Measurements from ENCODE around the gene ACBD4.

ACBD4 gene

DNA sequence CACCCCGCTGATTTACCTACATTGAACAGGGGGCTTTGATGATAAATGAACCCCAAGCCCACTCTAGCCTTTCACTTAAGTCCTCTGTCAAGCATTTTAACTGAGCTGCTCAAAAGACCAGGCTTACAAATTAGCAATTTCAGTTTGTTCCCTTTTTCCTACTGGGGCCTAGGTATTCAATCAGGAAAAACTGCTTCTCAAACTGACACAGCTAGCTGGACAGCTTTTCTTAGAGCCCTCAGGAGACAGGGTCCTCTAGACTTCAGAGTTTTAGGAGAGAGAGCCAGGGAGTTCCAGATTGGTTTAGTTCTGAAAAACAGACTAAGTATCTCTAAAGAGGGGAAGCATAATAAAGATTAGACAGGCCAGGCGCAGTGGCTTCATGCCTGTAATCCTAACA is 20.0 kb downstream of the ACBD4 start:
- DNase-seq (ENCODE audit: low read depth), result no peak

DNA sequence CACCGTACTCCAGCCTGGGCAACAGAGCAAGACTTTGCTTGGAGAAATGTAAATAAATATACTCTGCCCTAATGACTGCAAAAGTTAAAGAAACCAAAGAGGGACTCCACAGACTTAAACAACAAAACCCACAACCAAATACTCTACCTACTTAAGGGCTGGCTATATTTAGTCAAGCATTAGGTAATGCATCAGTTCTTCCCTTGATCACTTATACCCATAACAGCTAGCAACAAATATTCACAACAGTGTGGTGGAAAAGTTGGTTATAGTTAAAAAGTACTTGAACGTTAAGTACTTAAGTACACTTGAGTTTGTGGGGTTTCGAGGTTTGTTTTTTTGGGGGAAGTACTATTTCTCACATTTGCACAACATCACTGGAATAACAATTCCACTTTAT is 20.8 kb downstream of the ACBD4 start:
- DNase-seq (ENCODE audit: low read depth), result no peak

DNA sequence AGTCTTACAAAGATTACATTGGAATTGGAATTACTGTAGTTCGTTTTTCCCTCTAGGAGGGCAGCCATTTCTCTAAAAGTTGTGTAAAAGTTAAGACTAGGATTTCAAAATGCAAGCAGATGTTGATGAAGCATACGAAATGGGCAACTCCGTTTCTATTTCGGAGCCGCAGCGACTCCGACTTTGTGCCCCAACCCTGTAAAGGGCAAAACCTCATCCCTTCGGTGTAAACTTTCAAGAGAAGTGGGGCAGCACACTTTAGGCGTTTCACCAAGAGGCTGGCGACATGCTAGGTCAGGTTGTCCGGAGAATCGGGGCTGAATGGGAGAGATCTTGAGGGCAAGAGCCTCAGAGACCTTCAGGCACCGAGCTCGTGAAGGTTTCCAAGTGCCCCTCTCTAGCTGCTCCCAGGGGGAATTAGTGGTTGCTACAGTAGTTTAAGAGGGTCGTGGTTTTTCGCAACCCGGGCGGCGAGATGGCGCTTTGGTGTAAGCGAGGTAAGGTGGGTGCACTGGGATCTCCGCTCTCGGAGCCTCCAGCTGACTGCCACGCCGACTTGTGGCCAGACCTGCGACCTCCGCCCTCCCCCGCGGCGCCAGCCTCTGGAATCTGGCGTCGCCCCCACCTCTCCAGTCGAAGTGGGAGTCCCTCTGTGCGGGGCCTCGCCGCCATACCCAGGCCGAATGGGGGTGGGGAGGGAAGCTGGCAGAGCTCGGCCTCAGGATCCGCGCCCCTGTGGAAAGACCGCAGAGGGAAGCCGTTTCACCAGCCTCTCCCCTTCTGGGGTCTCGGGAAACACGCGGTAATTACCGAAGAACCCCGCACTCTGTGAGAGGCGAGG is 25.2 kb downstream of the ACBD4 start:
- DNase-seq (ENCODE audit: low read depth), result peak; percentile 49

- peak; percentile 96 for DNase-seq (ENCODE audit: low read depth)
Observed at GRCh38 chr17:45161288-45162024, 26.0 kb downstream of the ACBD4 start, which contains the start of gene HEXIM2. HEXIM2 (plus strand) TSS chr17:45161875; CDS start chr17:45162794, 919 bp downstream.

GRCh38 chr17:45162025-45162687 is 26.7 kb downstream of the ACBD4 start:
- DNase-seq (ENCODE audit: low read depth), result no peak

- DNase-seq (ENCODE audit: low read depth), result no peak
Observed at GRCh38 chr17:45164734-45165269, 29.3 kb downstream of the ACBD4 start.

DNA sequence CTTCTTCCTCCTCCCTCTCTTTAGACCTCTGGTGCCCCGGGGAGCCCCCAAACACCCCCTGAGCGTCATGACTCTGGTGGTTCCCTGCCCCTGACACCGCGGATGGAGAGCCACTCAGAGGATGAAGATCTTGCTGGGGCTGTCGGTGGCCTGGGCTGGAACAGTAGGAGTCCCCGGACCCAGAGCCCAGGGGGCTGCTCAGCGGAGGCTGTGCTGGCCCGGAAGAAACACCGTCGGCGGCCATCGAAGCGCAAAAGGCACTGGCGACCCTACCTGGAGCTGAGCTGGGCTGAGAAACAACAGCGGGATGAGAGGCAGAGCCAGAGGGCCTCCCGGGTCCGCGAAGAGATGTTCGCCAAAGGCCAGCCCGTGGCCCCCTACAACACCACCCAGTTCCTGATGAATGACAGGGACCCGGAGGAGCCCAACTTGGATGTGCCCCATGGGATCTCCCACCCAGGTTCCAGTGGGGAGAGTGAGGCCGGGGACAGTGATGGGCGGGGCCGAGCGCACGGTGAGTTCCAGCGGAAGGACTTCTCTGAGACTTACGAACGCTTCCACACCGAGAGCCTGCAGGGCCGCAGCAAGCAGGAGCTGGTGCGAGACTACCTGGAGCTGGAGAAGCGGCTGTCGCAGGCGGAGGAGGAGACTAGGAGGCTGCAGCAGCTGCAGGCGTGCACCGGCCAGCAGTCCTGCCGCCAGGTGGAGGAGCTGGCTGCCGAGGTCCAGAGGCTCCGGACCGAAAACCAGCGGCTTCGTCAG is 33.7 kb downstream of the ACBD4 start:
- DNase-seq (ENCODE audit: low read depth), result no peak

DNA sequence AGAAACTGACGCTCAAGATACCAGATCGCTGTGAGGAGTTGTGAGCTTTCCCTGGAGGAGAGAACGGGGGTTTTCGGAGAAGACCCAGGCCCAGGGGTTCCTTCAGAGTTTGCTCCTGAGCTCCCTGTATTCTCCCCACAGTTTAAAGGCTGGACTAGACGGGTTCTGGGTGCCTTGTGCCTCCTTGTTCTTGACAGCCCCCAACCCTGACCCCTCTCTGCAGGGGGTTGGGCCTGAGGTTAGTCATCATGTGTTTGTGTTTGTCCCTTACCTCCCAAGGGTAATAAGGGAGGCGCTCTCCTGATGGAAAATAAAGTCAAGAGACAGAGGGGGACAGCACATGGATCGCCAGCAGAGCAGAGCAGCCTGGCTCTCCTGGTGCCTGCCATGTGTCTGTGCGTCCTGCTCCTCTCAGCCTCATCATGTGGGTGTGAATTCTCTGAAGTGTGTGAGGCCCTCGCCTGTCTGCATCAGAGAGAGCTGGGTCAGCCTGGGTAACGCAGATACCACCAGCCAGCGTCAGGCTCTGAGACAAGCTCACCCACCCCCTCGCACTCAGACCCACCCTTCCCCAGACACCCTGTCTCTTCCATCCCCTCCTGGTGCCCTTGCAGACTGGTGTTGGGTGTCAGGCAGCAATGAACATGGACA is 34.9 kb downstream of the ACBD4 start:
- no peak for DNase-seq (ENCODE audit: low read depth)

GRCh38 chr17:45170931-45171337 is 35.4 kb downstream of the ACBD4 start:
- no peak for DNase-seq (ENCODE audit: low read depth)

GRCh38 chr17:45171338-45172231 is 36.1 kb downstream of the ACBD4 start:
- DNase-seq (ENCODE audit: low read depth), result no peak

DNA sequence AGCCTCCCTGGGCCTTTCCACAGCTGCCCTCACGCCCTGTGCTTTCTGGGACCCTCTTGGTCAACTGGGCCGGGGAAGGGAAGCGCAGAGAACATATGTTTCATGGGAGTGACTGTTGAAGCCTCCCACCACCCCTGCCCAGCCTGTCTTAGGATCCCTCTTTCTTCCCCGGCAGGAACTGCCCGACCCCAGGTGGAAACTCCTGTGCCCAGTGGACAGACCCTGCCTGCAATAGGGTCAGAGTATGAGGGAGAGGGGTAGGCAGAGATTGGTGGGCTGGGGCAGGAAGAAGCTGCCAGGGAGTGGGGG is 36.7 kb downstream of the ACBD4 start:
- DNase-seq (ENCODE audit: low read depth), result no peak

DNA sequence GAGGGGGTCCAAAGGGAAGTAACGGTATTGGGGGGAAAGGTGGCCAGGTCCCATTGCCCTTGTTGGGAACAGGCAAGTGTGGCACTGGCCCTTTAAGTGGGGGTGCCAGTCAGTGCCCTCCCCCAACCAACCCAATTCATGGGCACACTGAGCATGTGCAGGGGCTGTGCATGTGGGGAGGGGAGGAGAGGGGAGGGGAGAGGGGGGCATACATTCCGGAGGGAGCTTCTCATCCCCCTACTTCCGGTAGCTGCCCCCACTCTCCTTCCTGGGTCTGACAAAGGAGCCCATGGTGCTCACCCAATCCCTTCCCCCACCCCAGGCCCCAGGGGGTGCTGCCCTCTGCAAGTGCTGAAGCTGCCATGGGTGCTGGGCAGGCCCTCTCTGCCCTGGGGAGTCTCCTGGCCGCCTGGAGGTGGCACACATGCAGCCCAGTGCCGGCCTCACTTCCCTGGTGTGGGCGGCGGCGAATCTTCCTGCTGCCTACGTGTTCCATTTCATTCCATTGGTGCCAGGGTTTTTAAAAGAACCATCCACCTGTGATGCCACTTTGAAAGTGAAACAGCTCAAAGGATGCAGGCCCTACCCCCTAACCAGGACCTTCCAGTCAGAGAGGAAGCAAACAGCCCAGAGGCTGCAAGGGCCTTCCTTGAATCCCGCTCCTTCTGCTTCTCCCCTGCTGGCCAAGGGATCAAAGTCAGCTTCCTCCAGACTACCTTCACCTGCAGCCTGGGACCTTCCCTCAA is 37.2 kb downstream of the ACBD4 start:
- DNase-seq (ENCODE audit: low read depth), result no peak

GRCh38 chr17:45175759-45176115 is 40.2 kb downstream of the ACBD4 start:
- DNase-seq (ENCODE audit: low read depth), result no peak

GRCh38 chr17:45177563-45177962 is 42.1 kb downstream of the ACBD4 start:
- no peak for DNase-seq (ENCODE audit: low read depth)

DNA sequence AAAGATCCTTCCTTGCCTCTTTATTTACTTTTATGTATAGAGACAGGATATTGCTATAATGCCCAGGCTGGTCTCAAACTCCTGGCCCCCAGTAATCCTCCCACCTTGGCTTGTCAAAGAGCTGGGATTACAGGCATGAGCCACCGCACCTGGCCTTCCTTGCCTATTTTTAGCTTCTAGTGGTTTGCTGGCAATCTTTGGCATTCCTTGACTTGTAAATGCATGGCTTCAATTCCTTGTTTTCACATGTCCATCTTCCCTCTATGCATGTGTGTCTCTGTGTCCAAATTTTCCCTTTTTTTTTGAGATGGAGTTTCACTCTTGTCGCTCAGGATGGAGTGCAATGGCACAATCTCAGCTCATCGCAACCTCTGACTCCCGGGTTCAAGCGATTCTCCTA is 48.7 kb downstream of the ACBD4 start:
- no peak for DNase-seq (ENCODE audit: low read depth)

DNA sequence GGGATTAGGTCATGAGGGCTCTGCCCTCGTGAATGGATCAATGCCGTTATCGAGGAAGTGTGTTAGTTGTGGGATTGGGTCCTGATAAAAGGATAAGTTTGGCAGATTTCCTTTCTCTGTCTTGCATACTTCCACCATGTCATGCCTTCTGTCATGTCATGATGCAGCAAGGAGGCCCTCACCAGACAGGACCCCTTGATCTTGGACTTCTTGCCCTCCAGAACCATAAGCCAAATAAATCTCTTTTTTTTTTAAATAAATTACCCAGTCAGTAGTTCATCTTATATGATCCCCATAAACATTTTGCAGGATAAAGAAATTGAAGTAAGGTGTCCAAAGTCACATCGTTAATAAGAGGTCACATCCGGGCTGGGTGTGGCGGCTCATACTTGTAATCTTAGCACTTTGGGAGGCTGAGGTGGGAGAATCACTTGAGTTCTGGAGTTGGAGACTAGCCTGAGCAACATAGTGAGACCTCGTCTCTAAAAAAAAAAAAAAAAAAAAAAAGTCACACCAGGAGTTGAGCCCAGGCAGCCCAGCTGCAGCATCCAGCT is 51.4 kb downstream of the ACBD4 start:
- no peak for DNase-seq (ENCODE audit: low read depth)

DNA sequence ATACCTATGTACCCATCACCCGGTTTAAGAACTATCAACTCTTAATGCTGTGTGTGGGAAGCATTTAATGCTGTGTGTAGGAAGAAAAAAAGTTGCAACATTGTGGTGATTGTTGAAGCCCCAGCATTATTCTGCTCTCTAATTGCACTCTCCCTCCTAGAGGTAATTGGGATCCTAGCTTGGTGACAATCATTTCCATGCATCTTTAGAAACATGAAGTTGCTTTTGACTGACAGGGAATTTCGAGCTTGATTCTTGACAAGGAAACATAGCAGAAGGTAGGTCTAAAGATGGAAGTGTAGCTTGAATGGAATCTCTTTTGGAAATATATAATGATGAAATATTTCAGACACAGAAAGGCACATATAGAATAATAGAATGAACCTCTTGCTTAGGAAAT is 53.5 kb downstream of the ACBD4 start:
- DNase-seq (ENCODE audit: low read depth), result no peak

- DNase-seq (ENCODE audit: low read depth), result no peak
Observed at GRCh38 chr17:45190503-45191255, 55.2 kb downstream of the ACBD4 start.
